HG02610 (cell line): ENCODE measurements around the gene CDH2.

Experiments used
- ATAC-seq: cut with Tn5 transposase; IDR thresholded peaks from one replicate; pipeline ENCODE4 v1.9.1; 2021; ENCODE audit warnings: mild to moderate bottlenecking, moderate library complexity; ENCODE audit not compliant: unreplicated experiment

The CDH2 gene

GRCh38 chr18:28176948-28177827 is at the start of gene CDH2:
CDH2 (minus strand) TSS chr18:28177130; CDS start chr18:28177022, 108 bp downstream.
- ATAC-seq = no peak

DNA sequence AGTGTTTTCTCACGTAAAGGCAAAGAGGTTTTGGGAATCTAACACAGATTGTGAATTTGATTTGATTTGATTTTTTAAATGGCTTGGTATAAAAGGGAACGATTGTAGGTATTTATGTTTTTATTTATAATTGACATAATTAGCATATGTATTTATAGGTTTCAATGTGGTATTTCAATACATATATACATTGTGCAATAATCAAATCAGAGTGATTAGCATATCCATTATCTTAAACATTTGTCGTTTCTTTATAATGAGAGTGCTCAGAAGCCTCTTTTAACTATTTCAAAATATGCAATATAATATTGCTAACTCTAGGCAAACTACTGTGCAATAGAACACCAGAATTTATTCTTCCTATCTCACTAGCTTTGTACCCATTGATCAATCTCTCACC is 35.1 kb upstream of the CDH2 start:
- no peak for ATAC-seq

- no peak for ATAC-seq
Measured at GRCh38 chr18:28208712-28209265, 31.9 kb upstream of the CDH2 start.

- ATAC-seq = no peak
Measured at GRCh38 chr18:28208268-28208667, 31.3 kb upstream of the CDH2 start.

DNA sequence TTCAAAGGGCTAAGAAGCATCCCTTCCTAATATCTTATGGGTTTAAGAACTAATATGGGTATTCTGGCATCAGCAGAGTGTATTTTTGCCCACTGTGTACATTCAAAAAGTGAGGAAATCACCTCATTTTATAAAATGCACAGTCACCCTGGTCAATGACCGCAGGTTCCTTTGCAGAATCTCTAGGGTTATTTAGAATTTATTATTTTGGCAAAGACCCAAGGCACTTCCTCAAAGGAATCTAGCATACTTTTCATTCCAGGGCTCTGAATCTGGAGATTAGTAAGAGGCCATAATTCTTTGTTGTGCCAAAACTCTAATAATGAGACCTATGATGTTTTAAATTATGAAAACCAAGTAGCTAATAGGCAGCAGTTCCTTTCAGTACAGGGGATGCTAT is 27.2 kb upstream of the CDH2 start:
- ATAC-seq = no peak

DNA sequence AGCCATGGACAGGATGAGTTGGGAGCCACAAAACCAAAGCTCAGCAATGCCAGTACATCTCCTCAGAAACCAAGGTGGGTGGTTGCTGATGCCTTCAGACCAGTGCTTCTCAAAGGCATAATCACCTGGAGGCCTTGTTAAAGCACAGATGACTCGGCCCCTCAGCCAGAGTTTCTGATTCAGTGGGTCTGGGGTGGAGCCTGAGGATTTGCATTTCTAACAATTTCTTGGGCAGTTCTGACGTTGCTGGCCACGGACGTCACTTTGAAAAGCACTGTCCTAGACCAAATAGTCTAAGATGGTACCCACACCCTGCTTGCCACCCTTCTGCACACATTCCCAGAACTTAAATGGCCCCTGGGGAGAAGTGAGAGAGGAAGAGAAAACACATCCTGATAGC is 24.1 kb upstream of the CDH2 start:
- ATAC-seq = no peak

GRCh38 chr18:28198620-28199019 is 21.7 kb upstream of the CDH2 start:
- no peak for ATAC-seq

DNA sequence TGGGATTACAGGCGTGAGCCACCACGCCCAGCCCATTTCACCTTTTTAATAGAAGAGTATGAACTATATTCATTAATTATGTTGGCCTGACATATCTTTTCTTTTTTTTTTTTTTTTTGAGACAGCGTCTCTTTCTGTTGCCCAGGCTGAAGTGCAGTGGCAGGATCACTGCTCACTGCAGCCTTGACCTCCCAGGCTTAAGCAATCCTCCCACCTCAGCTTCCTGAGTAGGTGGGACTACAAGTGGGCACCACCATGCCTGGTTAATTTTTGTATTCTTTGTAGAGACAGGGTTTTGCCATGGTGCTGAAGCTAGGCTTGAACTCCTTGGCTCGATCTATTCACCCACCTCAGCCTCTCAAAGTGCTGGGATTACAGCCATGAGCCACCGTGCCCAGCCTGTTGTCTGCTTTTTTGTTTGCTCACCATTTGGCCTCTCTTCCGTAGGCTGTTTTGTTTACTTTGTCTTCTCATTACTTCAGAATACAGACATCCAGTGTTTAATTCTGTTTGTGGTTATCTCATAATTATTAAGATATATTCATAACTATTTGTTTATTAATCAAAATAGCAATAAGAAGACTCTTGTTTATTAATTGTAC is 16.3 kb upstream of the CDH2 start:
- no peak for ATAC-seq

DNA sequence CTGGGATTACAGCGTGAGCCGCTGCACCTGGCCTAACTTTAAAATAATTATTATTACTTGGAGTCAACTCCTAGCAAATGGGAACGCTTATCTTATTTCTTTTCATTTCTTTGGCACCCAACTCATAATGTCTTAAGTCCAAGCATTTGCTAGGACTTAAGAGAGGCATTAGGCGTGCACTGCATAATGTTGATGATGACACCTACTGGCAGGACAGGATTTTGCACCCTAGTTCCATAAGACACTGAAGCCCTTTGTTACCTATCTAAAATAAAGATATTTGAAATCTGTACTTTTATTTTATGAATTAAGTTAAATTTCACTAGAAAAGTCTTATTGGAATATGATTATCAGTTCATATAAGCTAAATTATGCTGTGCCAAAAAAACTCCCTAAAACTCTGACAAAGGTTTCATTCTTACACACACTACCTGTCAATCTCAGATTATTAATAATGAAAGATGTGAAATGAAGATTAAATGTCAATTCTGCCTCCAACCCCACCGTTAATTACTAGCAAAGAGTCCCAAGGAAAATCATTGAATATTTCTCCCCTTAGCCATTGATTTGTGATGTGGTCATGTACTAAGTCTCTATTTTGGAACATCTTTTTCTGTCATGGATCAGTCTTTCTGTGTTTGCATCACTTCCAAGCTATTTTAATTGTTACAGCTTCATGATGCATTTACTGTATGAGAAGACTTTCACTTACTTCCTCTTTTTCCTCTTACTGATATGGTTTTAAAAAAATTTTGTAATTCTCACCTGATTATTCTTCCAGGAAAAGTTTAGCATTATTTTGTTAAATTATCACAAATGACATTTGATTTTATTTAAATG is 12.7 kb upstream of the CDH2 start:
- ATAC-seq = peak; percentile 75

GRCh38 chr18:28185121-28185520 is 8.2 kb upstream of the CDH2 start:
- no peak for ATAC-seq

GRCh38 chr18:28183418-28184078 is 6.6 kb upstream of the CDH2 start:
- ATAC-seq = no peak

- no peak for ATAC-seq
Measured at GRCh38 chr18:28181616-28182015, 4.7 kb upstream of the CDH2 start.

GRCh38 chr18:28178720-28179119 is 1.8 kb upstream of the CDH2 start:
- ATAC-seq = no peak

- ATAC-seq = no peak
Measured at GRCh38 chr18:28177828-28178635, 1.1 kb upstream of the CDH2 start.

DNA sequence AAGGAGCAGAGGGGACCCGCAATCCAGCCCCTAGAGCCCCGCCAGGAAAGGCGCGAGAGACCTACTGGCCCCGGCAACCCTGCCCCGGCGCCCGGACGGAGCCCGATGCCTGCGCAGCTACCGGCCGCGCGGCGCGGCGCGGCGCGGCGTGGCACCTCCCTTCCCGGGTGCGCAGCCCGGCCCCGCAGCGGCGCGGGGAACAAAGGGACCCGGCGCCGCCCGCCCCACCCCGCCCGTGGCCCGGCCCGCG is 307 bp downstream of the CDH2 start:
- no peak for ATAC-seq

DNA sequence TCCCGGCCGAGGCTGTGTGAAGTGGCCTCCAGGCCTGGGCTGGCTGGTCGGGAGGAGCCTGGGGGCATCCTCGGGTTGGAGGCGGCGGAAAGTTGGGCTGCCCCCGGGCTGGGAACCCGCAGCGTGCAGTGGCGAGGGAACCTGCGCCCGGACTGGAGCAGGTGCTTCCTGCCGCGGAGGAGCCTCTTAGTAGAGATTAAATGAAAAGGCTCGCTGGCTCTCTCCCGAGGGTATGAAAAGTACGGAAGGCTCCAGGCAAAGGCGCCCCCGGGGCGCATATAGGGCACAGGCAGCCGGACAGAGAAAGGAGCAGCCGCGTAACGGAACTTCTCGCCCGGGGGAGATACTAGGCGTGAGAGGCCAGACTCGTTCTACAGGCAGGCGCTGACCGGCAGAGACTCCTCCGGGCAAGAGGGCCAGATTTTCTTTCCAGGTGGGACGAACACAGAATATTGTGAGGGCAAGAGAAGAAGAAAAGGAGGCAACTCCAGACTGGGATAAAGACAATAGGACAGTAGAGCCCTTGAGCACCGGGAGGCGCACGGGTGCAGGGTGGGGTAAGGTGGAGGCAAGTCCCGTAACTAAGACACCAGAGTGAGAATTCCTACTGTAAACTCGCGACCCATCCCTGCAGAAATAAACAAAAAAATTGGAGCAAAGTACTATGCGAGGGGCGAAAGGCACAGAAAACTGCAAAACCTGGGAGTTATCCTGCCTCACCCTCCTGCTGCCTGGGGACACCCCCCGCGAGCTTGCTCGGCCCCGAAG is 816 bp downstream of the CDH2 start:
- no peak for ATAC-seq

DNA sequence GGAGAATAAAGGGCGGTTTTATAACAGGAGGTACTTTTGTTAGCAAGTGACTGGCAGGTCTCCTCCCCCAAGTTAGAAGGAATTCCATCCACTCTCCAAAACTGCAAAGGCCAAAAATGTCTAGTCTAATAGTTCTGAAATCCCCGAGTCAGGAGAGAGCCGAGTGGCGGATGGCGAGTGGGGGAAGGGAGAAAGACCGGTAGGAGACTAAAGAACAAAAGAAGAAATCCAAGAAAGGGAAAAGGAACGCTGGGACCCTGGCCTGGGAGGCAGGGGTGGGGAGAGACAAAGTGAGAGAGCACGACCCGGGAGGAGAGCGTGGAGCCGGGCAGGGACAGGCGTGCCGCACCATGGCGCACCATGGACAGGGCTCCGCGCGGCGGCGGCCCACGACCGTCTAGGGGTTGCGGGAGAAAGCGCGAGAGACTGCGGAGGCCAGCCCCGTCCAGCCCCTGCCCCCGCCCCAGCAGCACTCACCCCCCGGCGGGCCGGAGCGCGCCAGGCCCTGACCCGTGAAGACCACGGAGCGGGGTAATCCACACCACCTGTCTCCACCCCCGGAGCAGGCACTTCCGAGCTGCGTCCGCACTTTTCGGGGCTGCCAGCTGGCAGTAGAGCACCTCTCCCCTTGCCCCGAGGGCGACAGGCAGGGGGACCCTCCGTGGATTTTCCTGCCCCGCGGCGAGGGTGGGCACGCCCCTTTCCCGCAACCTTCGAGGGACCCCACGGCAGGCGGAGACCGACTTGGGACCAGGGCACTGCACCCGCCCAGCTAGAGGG is 1.6 kb downstream of the CDH2 start:
- no peak for ATAC-seq

- no peak for ATAC-seq
Measured at GRCh38 chr18:28174181-28174905, 2.6 kb downstream of the CDH2 start.
